Uterus (tissue), 4 donors: Measurements from ENCODE around the gene EXOSC1. TPM values are rescaled to one million over a fixed set of nuclear protein-coding genes. Genes with fewer than 3 reads are reported as not detected.
A peak's percentile ranks its signal among the peaks of the same experiment; 100 is the strongest.
"Not testable (repeated sequence)": the region's sequence is repeated elsewhere in the genome, so short reads cannot be mapped to it uniquely, and the experiment has no call there.

Source experiments
- DNase-seq, 2 donors: peaks; one replicate each; pipeline ENCODE4 v3.0.0-alpha.2; 2019 to 2020
- H3K27ac ChIP-seq, 2 donors: fragments of 200-600 bp; sonication (generic); 1 replicate in 1 of 2; 2 replicates in 1 of 2; pipeline ENCODE4 v1.5.1; 2016 to 2018
- H3K27me3 ChIP-seq, 2 donors: fragments of 200-600 bp; sonication (generic); one replicate each; pipeline ENCODE4 v1.5.1; 2018 to 2019; ENCODE audit warnings: control low read depth in 1 of 2
- H3K36me3 ChIP-seq, 2 donors: fragments of 200-600 bp; sonication (generic); one replicate each; pipeline ENCODE4 v1.5.1; 2019; ENCODE audit warnings: control low read depth in 1 of 2
- H3K4me1 ChIP-seq, 2 donors: fragments of 200-600 bp; sonication (generic); one replicate each; pipeline ENCODE4 v1.5.1; 2018 to 2019; ENCODE audit warnings: control low read depth in 1 of 2
- H3K4me3 ChIP-seq, 2 donors: fragments of 200-600 bp; sonication (generic); 1 replicate in 1 of 2; 2 replicates in 1 of 2; pipeline ENCODE4 v1.5.1; 2018 to 2019; ENCODE audit warnings: mild to moderate bottlenecking in 1 of 2
- H3K9me3 ChIP-seq, 2 donors: fragments of 200-600 bp; sonication (generic); one replicate each; pipeline ENCODE4 v1.5.1; 2019; ENCODE audit warnings: control low read depth in 1 of 2
- CTCF ChIP-seq, 4 experiments: fragments of 200-600 bp in 2 of 4; fragments of 450-650 bp in 2 of 4; sonication (generic) in 2 of 4; IDR thresholded peaks; one replicate each; pipeline ENCODE4 v1.5.1; 2016 to 2019; ENCODE audit warnings: antibody characterized with exemption in 4 of 4, mild to moderate bottlenecking in 2 of 4, moderate library complexity in 1 of 4
- POLR2A ChIP-seq, 2 donors: fragments of 450-650 bp; IDR thresholded peaks; one replicate each; pipeline ENCODE4 v1.6.1; 2016; ENCODE audit warnings: antibody characterized with exemption in 2 of 2, mild to moderate bottlenecking in 1 of 2, moderate library complexity in 1 of 2
- intact Hi-C: fragments of 100-400 bp; cut with DNase I; formaldehyde crosslinking; loops from one replicate; pipeline ENCODE4 v1.15.1; 2023; ENCODE audit warnings: low total_unique reads
- total RNA-seq, 4 donors: library from RNA; depleted of rRNA in 3 of 4; stranded (reverse); fragments of >200 nt in 3 of 4; gene quantifications; one replicate each; pipeline versions ENCODE4 v1.1.0 to v1.2.4, GENCODE V29; 2014 to 2023
- donor health status: DM: yes; HTN: yes; CAD: no.

Gene EXOSC1
- total RNA-seq, 4 donors from 2014 or later: 26.7 to 349 (median 48.3) TPM

GRCh38 chr10:97427571-97428179 is 18.1 kb downstream of the EXOSC1 start:
- H3K4me1 ChIP-seq: peaks cover 0 to 5% of the 10 kb centered on the region in 2 donors
- no peaks in the 10 kb centered on the region for H3K9me3 ChIP-seq
- intact Hi-C loops: no loop called here
- TF ChIP-seq CTCF (IDR thresholded peaks at IDR 0.05) (no peak), POLR2A (IDR thresholded peaks at IDR 0.05) (no peak)
- no peaks in the 10 kb centered on the region for H3K27me3 ChIP-seq
- DNase-seq: no peak
- peak overlapping the region in 1 of 2 donors; percentile 80 for H3K4me3 ChIP-seq
- peak overlapping the region; percentile 84 to 91 for H3K27ac ChIP-seq
- no peaks in the 10 kb centered on the region for H3K36me3 ChIP-seq

GRCh38 chr10:97426776-97427570 is 18.8 kb downstream of the EXOSC1 start:
- H3K27me3 ChIP-seq: no peaks in the 10 kb centered on the region
- H3K4me3 ChIP-seq: peak overlapping the region; percentile 64 to 80
- H3K36me3 ChIP-seq: no peaks in the 10 kb centered on the region
- peaks cover 0 to 5% of the 10 kb centered on the region in 2 donors for H3K4me1 ChIP-seq
- H3K9me3 ChIP-seq: no peaks in the 10 kb centered on the region
- intact Hi-C loops: no loop called here
- TF ChIP-seq CTCF (IDR thresholded peaks at IDR 0.05): no peak
- TF ChIP-seq POLR2A (IDR thresholded peaks at IDR 0.05): no peak
- peak overlapping the region; percentile 84 to 91 for H3K27ac ChIP-seq
- no peak for DNase-seq

- H3K4me1 ChIP-seq: peaks cover 0 to 5% of the 10 kb centered on the region in 2 donors
- peak within 1 kb of the TSS; percentile 84 to 91 for H3K27ac ChIP-seq
- no peaks in the 10 kb centered on the region for H3K27me3 ChIP-seq
- no peaks in the 10 kb centered on the region for H3K9me3 ChIP-seq
- DNase-seq: peak; percentile 94 to 96
- no peaks in the 10 kb centered on the region for H3K36me3 ChIP-seq
- intact Hi-C loops: no loop called here
- peak within 1 kb of the TSS; percentile 64 to 80 for H3K4me3 ChIP-seq
- peak; percentile 59 to 85 (median 73) for TF ChIP-seq CTCF (IDR thresholded peaks at IDR 0.05)
- peak; percentile 60 to 74 for TF ChIP-seq POLR2A (IDR thresholded peaks at IDR 0.05)
Measured at GRCh38 chr10:97425964-97426775, 19.6 kb downstream of the EXOSC1 start, which contains the start of gene PGAM1. Gene PGAM1 (plus strand): TSS chr10:97426191. CDS start chr10:97426308, 117 bp downstream.

GRCh38 chr10:97423757-97424098 is 22.1 kb downstream of the EXOSC1 start:
- intact Hi-C loops, H3K36me3 ChIP-seq, H3K4me1 ChIP-seq, H3K4me3 ChIP-seq, H3K27ac ChIP-seq, H3K9me3 ChIP-seq, H3K27me3 ChIP-seq, DNase-seq: not testable (repeated sequence)

GRCh38 chr10:97416565-97416964 is 29.2 kb downstream of the EXOSC1 start:
- Histone ChIP-seq H3K27ac (no peak overlapping the region), H3K9me3 (no peaks in the 10 kb centered on the region), H3K36me3 (no peaks in the 10 kb centered on the region), H3K4me1 (peaks cover 0 to 7% of the 10 kb centered on the region in 2 donors), H3K4me3 (no peak overlapping the region), H3K27me3 (no peaks in the 10 kb centered on the region)
- intact Hi-C loops: no loop called here
- TF ChIP-seq POLR2A (IDR thresholded peaks at IDR 0.05): no peak
- no peak for TF ChIP-seq CTCF (IDR thresholded peaks at IDR 0.05)
- DNase-seq: no peak
